ENCODE data around the gene PRLHR.

- TF ChIP-seq CTCF (IDR thresholded peaks at IDR 0.05; ENCODE audit: insufficient read depth, low read length), result no peak
- TF ChIP-seq POLR2AphosphoS5 (IDR thresholded peaks at IDR 0.05; ENCODE audit: low read depth), result no peak
- TF ChIP-seq GABPA (IDR thresholded peaks at IDR 0.05; ENCODE audit: low read depth), result no peak
- no peak for TF ChIP-seq REST (IDR thresholded peaks at IDR 0.05; ENCODE audit: insufficient replicate concordance, low read depth)
Observed at GRCh38 chr10:118547282-118547681, 48.2 kb downstream of the PRLHR start.
